Hematopoietic multipotent progenitor cell treated with erythropoietin and hydrocortisone succinate and interleukin-3 and kit ligand, for 4 days (in vitro differentiated cells): ENCODE results near the gene ATP5ME.

ENCODE experiments used
- DNase-seq: peaks from one replicate; pipeline ENCODE4 v3.0.0-alpha.2; 2015

ATP5ME gene

GRCh38 chr4:666822-667544 is 7.1 kb downstream of the ATP5ME start:
- DNase-seq, result no peak

GRCh38 chr4:666436-666810 is 7.7 kb downstream of the ATP5ME start:
- no peak for DNase-seq

- DNase-seq, result no peak
Measured at GRCh38 chr4:665751-666435, 8.2 kb downstream of the ATP5ME start.

GRCh38 chr4:665381-665750 is 8.7 kb downstream of the ATP5ME start:
- no peak for DNase-seq

GRCh38 chr4:664713-665231 is 9.3 kb downstream of the ATP5ME start:
- no peak for DNase-seq

GRCh38 chr4:663438-664428 is 10.3 kb downstream of the ATP5ME start:
- peak; percentile 93 for DNase-seq

DNA sequence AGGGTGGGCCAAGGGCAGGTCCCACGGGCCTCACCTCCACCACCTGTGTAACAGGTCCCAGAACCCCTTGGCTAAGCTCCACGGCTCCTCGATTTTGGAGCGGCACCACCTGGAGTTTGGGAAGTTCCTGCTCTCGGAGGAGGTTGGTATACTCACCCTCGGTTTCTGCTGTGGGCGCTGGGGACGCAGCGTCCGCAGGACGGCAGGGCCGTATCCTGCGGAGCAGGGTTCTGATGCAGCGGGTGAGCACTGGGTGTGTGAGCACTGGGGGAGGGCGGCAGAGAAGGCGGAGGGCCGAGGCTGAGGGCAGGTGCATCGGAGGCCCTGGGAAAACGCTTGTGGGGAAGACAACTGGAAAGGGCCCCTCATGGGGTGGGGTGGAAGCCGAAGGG is 11.0 kb downstream of the ATP5ME start:
- no peak for DNase-seq

DNA sequence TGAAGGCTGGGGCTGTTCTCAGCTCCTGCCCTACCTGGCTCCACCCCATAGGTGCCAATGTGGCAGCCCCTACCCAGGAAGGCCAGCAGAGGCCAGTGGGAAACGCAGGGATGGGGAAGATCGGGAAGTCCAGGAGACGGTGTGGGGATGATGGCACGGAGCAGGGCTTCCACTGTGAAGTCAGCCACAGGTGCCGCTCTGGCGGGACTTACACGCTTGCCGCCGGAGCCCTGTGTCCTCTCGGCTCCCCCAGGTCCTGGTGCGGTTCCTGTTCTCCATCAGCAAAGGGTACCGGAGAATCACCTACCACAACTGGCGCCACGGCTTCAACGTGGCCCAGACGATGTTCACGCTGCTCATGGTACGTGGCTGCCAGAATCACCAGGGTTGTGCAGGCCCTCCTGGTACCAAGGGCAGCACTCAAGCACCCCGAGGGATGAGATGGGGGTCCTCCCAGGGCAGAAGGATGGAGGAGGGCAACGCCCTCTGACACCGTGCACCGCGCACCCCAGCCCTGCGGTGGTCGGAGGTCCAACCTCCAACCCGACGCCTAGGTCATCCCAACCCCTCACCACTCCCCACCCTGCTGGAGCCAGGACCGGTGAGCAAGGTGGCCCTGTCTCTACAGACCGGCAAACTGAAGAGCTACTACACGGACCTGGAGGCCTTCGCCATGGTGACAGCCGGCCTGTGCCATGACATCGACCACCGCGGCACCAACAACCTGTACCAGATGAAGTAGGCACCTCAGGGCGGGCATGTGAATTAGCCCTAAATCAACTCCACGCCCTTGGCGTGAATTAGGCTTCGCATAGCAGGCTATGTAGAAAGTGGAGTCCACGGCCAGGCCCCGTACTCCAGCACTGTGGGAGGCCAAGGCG is 12.0 kb downstream of the ATP5ME start:
- DNase-seq, result no peak

GRCh38 chr4:661231-661630 is 12.8 kb downstream of the ATP5ME start:
- no peak for DNase-seq

DNA sequence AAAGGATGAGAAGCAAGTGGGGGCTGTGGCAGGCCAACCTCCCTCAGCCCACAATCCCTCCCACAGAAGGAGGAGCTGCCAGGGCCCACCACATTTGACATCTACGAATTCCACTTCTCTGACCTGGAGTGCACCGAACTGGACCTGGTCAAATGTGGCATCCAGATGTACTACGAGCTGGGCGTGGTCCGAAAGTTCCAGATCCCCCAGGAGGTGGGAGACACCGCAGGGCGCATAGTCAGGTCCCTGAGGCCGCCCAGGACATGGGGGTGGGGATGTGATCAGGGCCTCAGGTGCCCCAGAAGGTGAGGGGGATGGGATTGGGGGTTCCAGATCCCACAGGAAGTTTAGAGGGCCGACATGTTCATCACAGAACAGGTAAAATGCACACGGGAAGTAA is 13.7 kb downstream of the ATP5ME start:
- no peak for DNase-seq

- DNase-seq, result no peak
Measured at GRCh38 chr4:659851-660250, 14.2 kb downstream of the ATP5ME start.

DNA sequence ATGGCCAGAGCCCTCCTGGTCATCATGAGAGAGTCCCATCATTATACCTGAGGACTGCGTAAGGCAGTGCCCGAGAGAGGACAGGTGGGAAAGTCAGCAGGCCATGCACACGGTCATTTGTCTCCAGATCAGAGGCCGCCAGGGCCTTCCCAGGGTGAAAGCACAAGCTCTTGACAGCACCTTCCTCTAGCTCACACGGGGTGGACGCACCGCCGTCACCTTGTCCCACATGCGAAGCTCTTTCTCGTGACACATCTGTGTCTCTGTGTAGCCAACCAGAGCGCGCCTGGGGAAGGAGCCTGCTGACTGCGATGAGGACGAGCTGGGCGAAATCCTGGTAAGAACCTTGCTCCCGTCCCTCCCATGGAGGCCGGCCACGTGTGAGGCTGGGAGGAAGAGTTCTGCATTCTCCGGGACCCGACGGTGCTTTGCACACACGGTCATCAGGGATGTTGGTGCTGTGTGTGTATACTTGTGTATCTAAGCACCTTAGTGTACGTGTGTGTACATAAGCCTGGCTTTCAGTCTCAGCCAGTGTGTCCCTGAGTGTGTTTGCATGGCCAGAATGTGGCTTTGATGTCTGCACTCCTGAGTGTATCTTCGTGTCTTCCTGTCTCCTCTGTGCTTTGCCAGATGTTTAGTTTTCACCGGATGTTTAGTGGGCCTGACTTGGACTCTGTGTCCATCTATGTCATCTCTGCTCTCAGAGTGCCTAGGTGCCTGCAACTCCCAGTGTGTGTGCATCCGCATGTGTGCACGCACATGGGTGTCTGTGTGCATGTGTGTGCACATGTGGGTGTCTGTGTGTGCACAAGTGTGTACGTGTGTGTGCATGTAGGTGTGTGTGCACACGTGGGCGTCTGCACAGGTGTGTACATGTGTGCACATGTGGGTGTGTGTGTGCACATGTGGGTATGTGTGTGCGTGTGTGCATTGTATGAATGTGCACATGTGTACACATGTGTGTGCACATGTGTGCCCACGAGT is 15.1 kb downstream of the ATP5ME start:
- DNase-seq, result no peak

DNA sequence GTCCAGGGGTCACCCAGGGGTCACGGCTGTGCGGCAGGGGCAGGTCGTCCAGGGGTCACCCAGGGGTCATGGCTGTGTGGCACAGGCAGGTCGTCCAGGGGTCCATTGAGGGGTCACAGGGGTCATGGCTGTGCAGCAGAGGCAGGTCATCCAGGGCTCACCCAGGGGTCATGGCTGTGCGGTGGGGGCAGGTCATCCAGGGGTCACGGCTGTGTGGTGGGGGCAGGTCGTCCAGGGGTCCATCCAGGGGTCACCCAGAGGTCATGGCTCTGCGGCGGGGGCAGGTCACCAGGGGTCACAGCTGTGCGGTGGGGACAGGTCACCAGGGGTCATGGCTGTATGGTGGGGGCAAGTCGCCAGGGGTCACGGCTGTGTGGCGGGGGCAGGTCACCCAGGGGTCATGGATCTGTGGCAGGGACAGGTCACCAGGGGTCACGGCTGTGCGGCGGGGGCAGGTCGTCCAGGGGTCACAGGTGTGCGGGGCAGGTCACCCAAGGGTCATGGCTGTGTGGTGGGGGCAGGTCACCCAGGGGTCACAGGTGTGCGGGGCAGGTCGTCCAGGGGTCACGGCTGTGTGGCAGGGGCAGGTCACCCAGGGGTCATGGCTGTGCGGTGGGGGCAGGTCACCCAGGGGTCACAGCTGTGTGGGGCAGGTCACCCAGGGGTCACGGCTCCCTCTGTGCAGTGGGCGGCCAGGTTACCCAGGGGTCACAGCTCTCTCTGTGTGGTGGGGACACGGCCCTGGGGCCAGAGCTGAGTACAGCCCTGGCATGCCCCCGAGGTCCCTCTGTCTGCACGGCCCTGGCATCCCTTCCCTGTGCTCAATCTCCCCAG is 16.0 kb downstream of the ATP5ME start:
- no peak for DNase-seq

- no peak for DNase-seq
Measured at GRCh38 chr4:657338-657833, 16.7 kb downstream of the ATP5ME start.

DNA sequence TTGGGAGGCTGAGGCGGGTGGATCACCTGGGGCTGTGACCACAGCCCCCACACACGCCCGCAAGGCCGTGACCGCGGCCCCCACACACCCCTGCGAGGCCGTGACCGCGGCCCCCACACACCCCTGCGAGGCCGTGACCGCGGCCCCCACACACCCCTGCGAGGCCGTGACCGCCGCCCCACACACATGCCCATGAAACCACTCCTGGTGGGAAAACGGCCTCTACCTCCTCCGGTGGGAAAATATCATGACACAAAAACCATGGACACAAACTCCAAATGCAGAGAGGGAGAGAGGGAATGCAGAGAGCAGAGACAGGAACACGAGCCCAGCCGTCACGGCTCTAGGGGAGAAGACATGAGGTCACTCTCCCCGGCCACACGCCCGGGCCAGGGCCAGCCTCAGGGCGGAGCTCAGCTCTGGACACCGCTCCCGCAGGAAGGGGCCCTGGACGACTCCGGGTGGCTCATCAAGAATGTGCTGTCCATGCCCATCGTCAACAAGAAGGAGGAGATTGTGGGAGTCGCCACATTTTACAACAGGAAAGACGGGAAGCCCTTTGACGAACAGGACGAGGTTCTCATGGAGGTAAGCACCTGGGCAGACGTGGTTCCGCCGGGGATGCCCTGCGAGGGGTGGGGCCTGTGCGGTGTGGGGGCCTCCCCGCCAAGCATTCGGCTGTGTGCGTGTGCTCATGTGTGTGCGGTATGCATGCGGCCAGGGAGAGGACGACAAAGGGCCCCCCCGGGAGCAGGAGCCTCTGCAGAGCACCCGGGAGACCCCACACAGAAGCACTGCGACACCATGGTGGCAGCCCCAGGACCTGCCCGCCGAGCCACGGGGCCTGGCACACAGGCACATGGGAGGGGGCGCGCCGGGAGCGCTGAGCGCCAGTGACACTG is 17.4 kb downstream of the ATP5ME start:
- no peak for DNase-seq

DNA sequence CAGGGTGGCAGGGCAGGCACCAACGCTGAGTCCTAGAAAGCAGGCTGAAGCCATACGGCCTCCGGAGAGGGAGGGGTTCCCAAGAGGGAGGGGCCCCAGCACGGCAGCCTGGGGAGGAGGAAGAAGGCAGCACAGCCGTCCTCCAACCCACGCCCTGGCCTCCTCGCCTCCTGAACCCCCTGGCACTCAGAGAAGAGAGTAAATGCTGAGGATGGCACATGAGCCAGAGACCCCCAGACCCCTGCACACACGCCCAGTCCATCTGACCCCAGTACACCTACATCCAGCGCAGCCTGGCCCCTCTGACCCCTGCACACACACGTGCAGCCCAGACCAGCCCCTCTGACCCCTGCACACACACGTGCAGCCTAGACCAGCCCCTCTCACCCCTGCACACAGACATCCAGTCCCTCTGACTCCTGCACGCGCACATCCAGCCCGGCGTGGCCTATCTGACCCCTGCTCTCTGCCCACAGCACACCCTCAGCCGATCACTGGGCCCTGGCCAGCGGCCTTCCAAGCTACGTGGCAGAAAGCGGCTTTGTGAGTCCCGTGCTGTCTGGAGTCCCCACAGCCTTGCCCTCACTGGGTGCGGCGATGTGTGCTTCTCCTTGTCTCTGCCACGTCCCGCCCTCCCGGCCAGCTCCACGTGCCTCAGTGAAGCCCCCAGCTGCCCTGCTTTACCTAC is 18.5 kb downstream of the ATP5ME start:
- DNase-seq, result no peak

GRCh38 chr4:654871-655463 is 19.1 kb downstream of the ATP5ME start:
- DNase-seq, result no peak

GRCh38 chr4:654503-654845 is 19.6 kb downstream of the ATP5ME start:
- DNase-seq, result no peak
